SH-SY5Y (cell line): ENCODE measurements around the gene XK.

Experiments
- GATA2 ChIP-seq: IDR thresholded peaks from 2 replicates; pipeline ENCODE4 v1.6.1; 2011; ENCODE audit warnings: mild to moderate bottlenecking, low read depth, low read length
- GATA3 ChIP-seq: IDR thresholded peaks from 2 replicates; pipeline ENCODE4 v1.6.1; 2011; ENCODE audit warnings: low read depth, mild to moderate bottlenecking, low read length, moderate library complexity

GRCh38 chrX:37701588-37701987 is 16.0 kb downstream of the XK start:
- TF ChIP-seq GATA3: no peak
- TF ChIP-seq GATA2: no peak
